ENCODE results near the gene ELOVL5.
A peak's percentile ranks its signal among the peaks of the same experiment; 100 is the strongest.

Gene ELOVL5

DNA sequence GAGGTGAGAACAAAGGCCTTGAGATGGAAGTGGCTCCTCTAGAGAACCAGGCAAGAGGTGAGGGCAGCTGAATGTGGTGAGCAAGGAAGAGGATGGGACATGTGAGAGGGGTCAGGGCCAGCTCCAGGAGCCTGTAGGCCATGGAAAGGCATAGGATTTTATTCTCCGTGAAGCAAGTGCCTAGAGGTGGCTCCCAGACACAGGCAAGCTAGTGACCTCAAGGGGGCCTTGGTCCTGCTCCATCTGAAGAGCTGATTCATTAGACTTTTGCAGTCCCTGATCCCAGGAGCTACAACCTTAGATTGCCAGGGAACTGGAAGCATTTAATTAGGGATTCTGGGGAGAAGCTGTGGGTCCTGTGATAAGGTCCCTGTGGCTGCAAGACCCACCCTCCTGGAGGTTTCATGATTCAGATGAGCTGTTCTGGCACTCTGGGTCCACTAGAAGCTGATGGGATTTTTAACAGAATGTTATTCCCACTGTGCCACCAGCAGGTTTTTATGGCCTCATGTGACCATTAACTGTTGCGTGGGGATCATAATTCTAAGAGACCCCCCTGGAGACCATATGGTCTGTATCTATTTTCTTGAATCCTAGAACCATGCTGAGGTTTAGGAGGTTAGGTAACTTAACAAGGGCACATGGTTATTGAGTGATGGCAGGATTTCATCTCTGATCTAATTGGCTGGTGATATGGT is 90.5 kb downstream of the ELOVL5 start:
- H3K9me3 ChIP-seq = peaks cover 5% of the 10 kb centered on the region; the same call in 1 of the 2 replicates

DNA sequence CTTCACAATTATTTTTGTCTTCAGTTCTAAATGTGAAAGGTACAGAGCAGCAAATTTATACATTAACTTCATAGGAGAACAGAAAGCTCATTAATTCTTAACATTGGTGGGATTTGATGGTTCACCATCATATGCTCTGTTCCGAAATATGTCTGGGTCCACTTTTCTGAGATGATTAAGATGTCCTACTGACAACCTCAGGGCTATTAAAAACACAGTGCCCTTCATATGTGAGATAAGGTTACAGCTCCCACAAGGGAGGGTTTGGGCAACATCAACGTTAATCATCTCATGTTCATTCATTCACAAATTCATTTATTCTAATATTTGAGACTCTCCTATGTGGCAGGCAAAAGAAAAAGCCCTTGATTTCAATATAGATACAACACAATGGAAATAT is 91.2 kb downstream of the ELOVL5 start:
- Histone ChIP-seq H3K27ac (no peak overlapping the region), H4K20me1 (no peaks in the 10 kb centered on the region), H3K9ac (no peak overlapping the region), H3K27me3 (no peaks in the 10 kb centered on the region), H3K4me2 (no peak overlapping the region), H3K4me1 (no peaks in the 10 kb centered on the region), H3K4me3 (no peak overlapping the region), H3K36me3 (peaks cover 48% of the 10 kb centered on the region), H3K9me3 (peaks cover 5% of the 10 kb centered on the region; the same call in 1 of the 2 replicates)
- no peak for TF ChIP-seq Cebpa-rat (IDR thresholded peaks at IDR 0.05)

More for the DNA sequence above, 90.5 kb downstream of the ELOVL5 start:
- Histone ChIP-seq H3K4me1 (no peaks in the 10 kb centered on the region), H3K4me2 (no peak overlapping the region), H3K9ac (no peak overlapping the region), H3K4me3 (no peak overlapping the region), H4K20me1 (no peaks in the 10 kb centered on the region), H3K27ac (no peak overlapping the region), H3K36me3 (peaks cover 55% of the 10 kb centered on the region), H3K27me3 (no peaks in the 10 kb centered on the region)
- no peak for TF ChIP-seq Cebpa-rat (IDR thresholded peaks at IDR 0.05)

DNA sequence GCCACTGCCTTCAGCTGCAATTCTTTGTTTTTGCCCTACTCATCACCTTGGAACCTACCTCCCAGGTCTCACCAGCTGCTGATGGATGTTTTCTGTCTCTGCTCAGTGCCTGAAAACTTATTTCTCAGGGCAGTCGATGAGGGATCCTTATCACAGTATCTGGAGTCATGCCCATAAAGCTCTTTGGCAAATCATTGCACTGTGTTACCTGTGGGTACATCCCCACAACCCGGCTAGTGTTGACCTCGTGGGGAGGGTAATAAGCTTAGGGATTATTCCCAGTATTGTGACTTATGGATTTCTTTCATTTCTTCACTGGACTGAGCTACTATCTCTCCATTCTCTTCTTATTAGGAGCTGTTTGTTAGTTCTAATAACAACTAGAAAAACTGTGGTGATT is 91.7 kb downstream of the ELOVL5 start:
- H3K36me3 ChIP-seq = peaks cover 43% of the 10 kb centered on the region
- no peak overlapping the region for H3K9ac ChIP-seq
- no peak overlapping the region for H3K4me2 ChIP-seq
- no peak overlapping the region for H3K27ac ChIP-seq
- TF ChIP-seq Cebpa-rat (IDR thresholded peaks at IDR 0.05) = no peak
- H3K27me3 ChIP-seq = no peaks in the 10 kb centered on the region
- H3K9me3 ChIP-seq = peaks cover 5% of the 10 kb centered on the region; the same call in 1 of the 2 replicates
- H4K20me1 ChIP-seq = no peaks in the 10 kb centered on the region
- no peak overlapping the region for H3K4me3 ChIP-seq
- no peaks in the 10 kb centered on the region for H3K4me1 ChIP-seq

DNA sequence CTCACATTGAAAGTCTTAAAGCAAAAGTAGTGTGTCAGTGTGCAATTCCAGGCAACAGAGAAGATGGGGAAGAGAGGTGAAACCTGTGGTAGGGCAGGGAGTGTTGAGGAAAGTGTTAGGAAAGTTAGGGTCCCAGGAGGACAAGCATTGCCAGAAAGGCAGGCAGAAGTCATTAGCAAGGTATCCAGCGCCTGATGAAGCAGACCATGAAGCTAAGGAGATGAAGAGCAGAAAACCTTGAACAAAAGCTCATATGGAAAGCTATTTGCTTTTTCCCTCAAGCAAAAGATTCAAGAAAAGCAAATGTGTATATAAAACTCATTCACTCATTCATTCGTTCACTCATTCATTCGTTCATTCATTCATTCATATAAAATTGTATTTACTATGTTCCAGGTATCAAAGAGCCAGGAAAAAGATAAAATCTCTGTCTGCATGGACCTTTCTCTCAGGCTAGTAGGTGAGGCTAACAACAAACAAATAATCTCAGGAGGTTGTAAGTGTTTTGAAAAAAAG is 96.5 kb downstream of the ELOVL5 start:
- H3K4me2 ChIP-seq = no peak overlapping the region
- TF ChIP-seq Cebpa-rat (IDR thresholded peaks at IDR 0.05) = no peak
- no peaks in the 10 kb centered on the region for H3K9me3 ChIP-seq
- no peak overlapping the region for H3K4me3 ChIP-seq
- H4K20me1 ChIP-seq = no peaks in the 10 kb centered on the region
- no peak overlapping the region for H3K9ac ChIP-seq
- no peaks in the 10 kb centered on the region for H3K4me1 ChIP-seq
- no peaks in the 10 kb centered on the region for H3K27me3 ChIP-seq
- no peaks in the 10 kb centered on the region for H3K36me3 ChIP-seq
- H3K27ac ChIP-seq = no peak overlapping the region

GRCh38 chr6:53251033-53251672 is 97.6 kb downstream of the ELOVL5 start:
- H3K9me3 ChIP-seq = no peaks in the 10 kb centered on the region
- no peak overlapping the region for H3K27ac ChIP-seq
- H3K9ac ChIP-seq = no peak overlapping the region
- no peaks in the 10 kb centered on the region for H3K36me3 ChIP-seq
- no peaks in the 10 kb centered on the region for H4K20me1 ChIP-seq
- H3K27me3 ChIP-seq = no peaks in the 10 kb centered on the region
- peaks cover 9% of the 10 kb centered on the region for H3K4me1 ChIP-seq
- TF ChIP-seq Cebpa-rat (IDR thresholded peaks at IDR 0.05) = no peak
- H3K4me2 ChIP-seq = no peak overlapping the region
- H3K4me3 ChIP-seq = no peak overlapping the region

DNA sequence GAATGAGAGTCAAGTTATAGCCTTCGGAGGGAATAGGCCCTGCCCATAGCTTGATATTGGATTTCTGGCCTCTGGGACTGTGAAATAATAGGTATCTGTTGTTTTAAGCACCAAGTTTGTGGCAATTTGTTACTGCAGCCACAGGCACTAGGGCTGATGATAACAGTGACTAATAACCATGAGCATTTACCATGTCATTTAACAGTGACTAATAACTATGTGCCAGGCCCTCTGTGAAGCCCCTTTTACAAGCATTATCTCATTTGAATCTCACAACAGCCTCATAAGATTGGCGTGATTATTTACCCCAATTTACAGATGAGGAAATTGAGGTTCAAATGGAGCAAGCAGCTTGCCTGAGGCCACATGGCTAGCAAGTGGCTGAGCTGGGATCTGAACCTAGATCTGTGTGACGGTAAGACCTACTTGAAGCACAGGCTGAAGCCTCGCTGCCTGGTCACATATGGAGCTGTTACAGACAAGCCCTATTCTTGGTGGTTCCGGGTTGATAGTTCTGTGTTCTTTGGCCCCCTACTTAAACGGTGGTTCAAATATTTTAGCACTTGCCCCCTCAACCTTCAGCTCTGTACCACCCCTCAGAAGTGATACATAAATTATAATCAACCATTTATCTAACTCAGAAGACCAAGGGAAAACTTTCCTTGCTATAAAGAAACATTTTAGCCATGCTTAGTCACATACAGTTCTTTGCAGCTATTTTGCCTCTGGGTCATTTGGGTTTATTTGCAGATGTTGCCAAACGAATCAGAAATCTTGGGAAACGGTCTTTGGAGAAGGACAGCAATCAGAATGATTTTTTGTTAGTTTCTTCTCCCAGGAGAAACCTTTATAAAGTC is 98.3 kb downstream of the ELOVL5 start:
- no peak for TF ChIP-seq Cebpa-rat (IDR thresholded peaks at IDR 0.05)
- Histone ChIP-seq H3K27ac (no peak overlapping the region), H3K4me1 (peaks cover 16% of the 10 kb centered on the region)

GRCh38 chr6:53246924-53247323 is 101.8 kb downstream of the ELOVL5 start:
- H3K9me3 ChIP-seq = no peaks in the 10 kb centered on the region

More for the DNA sequence above, 98.3 kb downstream of the ELOVL5 start:
- no peaks in the 10 kb centered on the region for H3K9me3 ChIP-seq
- no peaks in the 10 kb centered on the region for H3K27me3 ChIP-seq
- H3K9ac ChIP-seq = no peak overlapping the region
- H3K4me2 ChIP-seq = no peak overlapping the region
- no peak overlapping the region for H3K4me3 ChIP-seq
- H3K36me3 ChIP-seq = no peaks in the 10 kb centered on the region
- no peaks in the 10 kb centered on the region for H4K20me1 ChIP-seq

GRCh38 chr6:53244958-53245357 is 103.8 kb downstream of the ELOVL5 start:
- Histone ChIP-seq H3K9ac (no peak overlapping the region), H3K4me2 (peak overlapping the region; percentile 69), H4K20me1 (no peaks in the 10 kb centered on the region), H3K4me3 (no peak overlapping the region), H3K36me3 (no peaks in the 10 kb centered on the region), H3K9me3 (peaks cover 8% of the 10 kb centered on the region), H3K27me3 (no peaks in the 10 kb centered on the region), H3K4me1 (peaks cover 51% of the 10 kb centered on the region), H3K27ac (peak overlapping the region; percentile 52; the same call in 1 of the 2 replicates)
- no peak for TF ChIP-seq Cebpa-rat (IDR thresholded peaks at IDR 0.05)

More at GRCh38 chr6:53246924-53247323, 101.8 kb downstream of the ELOVL5 start:
- Histone ChIP-seq H3K27ac (no peak overlapping the region), H3K36me3 (no peaks in the 10 kb centered on the region), H3K4me3 (no peak overlapping the region), H3K27me3 (no peaks in the 10 kb centered on the region), H3K9ac (no peak overlapping the region), H3K4me2 (no peak overlapping the region; the same call in 1 of the 2 replicates), H3K4me1 (peaks cover 38% of the 10 kb centered on the region), H4K20me1 (no peaks in the 10 kb centered on the region)
- TF ChIP-seq Cebpa-rat (IDR thresholded peaks at IDR 0.05) = no peak

- Histone ChIP-seq H4K20me1 (no peaks in the 10 kb centered on the region), H3K4me2 (peak overlapping the region; percentile 69), H3K9ac (no peak overlapping the region), H3K4me3 (no peak overlapping the region), H3K27me3 (no peaks in the 10 kb centered on the region), H3K9me3 (peaks cover 11% of the 10 kb centered on the region), H3K27ac (peak overlapping the region; percentile 52), H3K4me1 (peaks cover 51% of the 10 kb centered on the region), H3K36me3 (no peaks in the 10 kb centered on the region)
- no peak for TF ChIP-seq Cebpa-rat (IDR thresholded peaks at IDR 0.05)
These were observed 104.3 kb downstream of the ELOVL5 start for GRCh38 chr6:53244399-53244931.

Data from BLaER1 (cell line).